ENCODE data around the gene SYNE2.

SYNE2 gene

GRCh38 chr14:63852271-63852816, 460 bp upstream of the SYNE2 start:
- DNase-seq (ENCODE audit: low read depth): peak; percentile 30
- no peak for TF ChIP-seq CTCF (IDR thresholded peaks at IDR 0.05; ENCODE audit: insufficient read depth, low read depth, low read length, missing control alignments)
- H3K4me3 ChIP-seq (ENCODE audit: low read depth, low read length): peak overlapping the region; percentile 61

DNA sequence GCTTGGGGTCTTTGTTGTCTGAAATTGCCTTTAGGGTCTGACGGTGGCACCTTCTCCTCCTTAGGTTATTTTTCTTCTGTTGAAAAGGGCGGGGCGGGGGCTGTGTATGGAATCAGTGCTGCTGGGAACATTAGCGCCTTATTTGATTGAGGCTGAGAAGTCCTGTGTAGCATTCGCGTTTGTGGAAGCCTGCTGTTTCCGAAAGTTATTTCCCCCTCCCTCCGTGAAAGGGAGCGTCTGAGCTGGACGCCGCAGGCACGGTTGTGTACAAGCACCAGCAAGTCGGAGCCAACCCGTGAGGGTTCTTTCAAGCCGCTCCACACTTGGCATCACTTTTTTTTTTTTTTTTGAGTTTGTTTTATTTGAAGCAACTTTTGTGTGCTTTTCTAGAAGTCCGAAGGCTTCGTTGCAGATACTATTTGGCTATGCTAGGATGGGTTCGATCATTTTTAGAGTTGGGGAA, 1.1 kb downstream of the SYNE2 start:
- DNase-seq (ENCODE audit: low read depth): peak; percentile 74
- H3K4me3 ChIP-seq (ENCODE audit: low read depth, low read length): peak overlapping the region; percentile 95
- TF ChIP-seq CTCF (IDR thresholded peaks at IDR 0.05; ENCODE audit: insufficient read depth, low read depth, low read length, missing control alignments): no peak

DNA sequence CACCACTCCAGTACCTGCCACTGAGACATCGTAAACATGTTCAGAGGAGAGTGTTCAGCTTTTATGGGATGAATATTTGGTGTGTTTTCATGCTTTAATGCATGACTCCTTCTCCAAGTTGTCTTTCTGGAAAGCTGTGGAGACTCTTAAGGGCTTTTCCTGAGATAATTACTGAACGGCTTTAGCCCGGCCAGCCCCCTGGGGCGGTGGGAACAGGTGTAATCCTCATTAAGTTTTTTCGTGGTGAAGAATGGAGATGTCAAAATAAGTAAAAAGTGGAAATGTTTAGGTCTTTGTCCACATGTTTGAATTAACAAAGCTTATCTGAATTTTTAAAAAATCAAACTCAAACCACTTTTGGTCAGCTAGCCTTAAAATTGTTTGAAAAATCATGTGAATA, 1.5 kb downstream of the SYNE2 start:
- DNase-seq (ENCODE audit: low read depth): no peak
- peak overlapping the region; percentile 95 for H3K4me3 ChIP-seq (ENCODE audit: low read depth, low read length)
- TF ChIP-seq CTCF (IDR thresholded peaks at IDR 0.05; ENCODE audit: insufficient read depth, low read depth, low read length, missing control alignments): no peak

GRCh38 chr14:63855281-63855680, 2.5 kb downstream of the SYNE2 start:
- TF ChIP-seq CTCF (IDR thresholded peaks at IDR 0.05; ENCODE audit: insufficient read depth, low read depth, low read length, missing control alignments): no peak
- H3K4me3 ChIP-seq (ENCODE audit: low read depth, low read length): no peak overlapping the region
- DNase-seq (ENCODE audit: low read depth): no peak

DNA sequence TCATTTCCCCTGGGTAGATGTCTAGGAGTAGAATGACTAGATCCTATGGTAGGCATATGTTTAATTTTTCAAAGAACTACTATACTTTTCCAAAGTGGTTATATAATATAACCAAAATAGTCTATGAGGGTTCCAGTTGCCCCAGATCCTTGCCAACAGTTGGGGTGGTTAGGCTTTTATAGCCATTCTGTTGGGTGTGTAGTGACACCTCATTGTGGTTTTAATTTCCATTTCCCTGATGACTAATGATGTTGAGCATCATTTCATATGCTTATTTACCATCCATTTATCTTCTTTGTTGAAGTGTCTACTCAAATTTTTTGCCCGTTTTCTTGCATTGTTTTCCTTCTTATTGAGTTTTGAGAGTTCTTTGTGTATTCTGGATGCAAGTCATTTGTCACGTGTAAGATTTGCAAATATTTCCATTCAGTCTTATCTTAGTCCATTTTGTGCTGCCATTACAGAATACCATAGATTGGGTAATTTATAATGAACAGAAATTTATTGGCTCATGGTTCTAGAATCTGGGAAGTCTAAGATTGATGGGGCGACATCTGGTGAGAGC, 4.7 kb downstream of the SYNE2 start:
- no peak for TF ChIP-seq CTCF (IDR thresholded peaks at IDR 0.05; ENCODE audit: insufficient read depth, low read depth, low read length, missing control alignments)
- no peak overlapping the region for H3K4me3 ChIP-seq (ENCODE audit: low read depth, low read length)
- DNase-seq (ENCODE audit: low read depth): no peak

GRCh38 chr14:63860146-63860545, 7.3 kb downstream of the SYNE2 start:
- H3K4me3 ChIP-seq (ENCODE audit: low read depth, low read length): no peak overlapping the region
- DNase-seq (ENCODE audit: low read depth): no peak
- no peak for TF ChIP-seq CTCF (IDR thresholded peaks at IDR 0.05; ENCODE audit: insufficient read depth, low read depth, low read length, missing control alignments)

GRCh38 chr14:63862163-63862562, 9.4 kb downstream of the SYNE2 start:
- no peak overlapping the region for H3K4me3 ChIP-seq (ENCODE audit: low read depth, low read length)
- no peak for DNase-seq (ENCODE audit: low read depth)
- TF ChIP-seq CTCF (IDR thresholded peaks at IDR 0.05; ENCODE audit: insufficient read depth, low read depth, low read length, missing control alignments): no peak

All from GM12865 (cell line).